Coronary artery (tissue), 2 donors: ENCODE results near the gene KLF3.

Experiments used
- DNase-seq: peaks from one replicate; pipeline ENCODE4 v3.0.0-alpha.2; 2017; ENCODE audit warnings: low spot score
- H3K27ac ChIP-seq, 2 donors: fragments of 200-600 bp; sonication (generic); one replicate each; pipeline ENCODE4 v1.5.1; 2016 to 2019
- H3K4me3 ChIP-seq: fragments of 200-600 bp; sonication (generic); 2 replicates; pipeline ENCODE4 v1.5.1; 2016; ENCODE audit warnings: mild to moderate bottlenecking, moderate library complexity
- CTCF ChIP-seq: fragments of 200-600 bp; sonication (generic); IDR thresholded peaks from one replicate; pipeline ENCODE4 v1.5.1; 2019; ENCODE audit warnings: antibody characterized with exemption

KLF3 gene

GRCh38 chr4:38674258-38675144, 10.5 kb downstream of the KLF3 start:
- Histone ChIP-seq H3K27ac (peak overlapping the region; percentile 81 to 82), H3K4me3 (peak overlapping the region; percentile 56)
- no peak for DNase-seq
- TF ChIP-seq CTCF = no peak

- H3K27ac ChIP-seq = peak overlapping the region; percentile 81 to 82
- no peak for DNase-seq
- TF ChIP-seq CTCF = peak; percentile 94
- peak overlapping the region; percentile 56 for H3K4me3 ChIP-seq
Measured at GRCh38 chr4:38675146-38676121, 11.4 kb downstream of the KLF3 start.

DNA sequence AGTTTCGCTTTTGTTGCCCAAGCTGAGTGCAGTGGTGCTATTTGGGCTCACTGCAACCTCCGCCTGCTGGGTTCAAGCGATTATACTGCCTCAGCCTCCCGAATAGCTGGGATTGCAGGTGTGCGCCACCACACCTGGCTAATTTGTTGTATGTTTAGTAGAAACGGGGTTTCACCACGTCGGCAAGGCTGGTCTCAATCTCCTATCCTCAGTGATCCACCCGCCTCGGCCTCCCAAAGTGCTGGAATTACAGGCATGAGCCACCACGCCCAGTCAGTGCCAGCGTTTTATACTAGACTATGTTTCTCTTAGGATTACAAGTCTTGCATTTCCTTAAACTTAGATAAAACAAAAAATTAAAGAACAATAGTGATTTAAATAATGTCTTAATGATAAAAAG, 13.0 kb downstream of the KLF3 start:
- H3K4me3 ChIP-seq = no peak overlapping the region
- no peak for TF ChIP-seq CTCF
- no peak overlapping the region for H3K27ac ChIP-seq
- no peak for DNase-seq

GRCh38 chr4:38677441-38677840, 13.4 kb downstream of the KLF3 start:
- no peak for TF ChIP-seq CTCF
- DNase-seq = no peak
- H3K27ac ChIP-seq = peak overlapping the region in 1 of 2 donors; percentile 13

GRCh38 chr4:38678078-38678477, 14.1 kb downstream of the KLF3 start:
- no peak for TF ChIP-seq CTCF
- DNase-seq = no peak
- H3K27ac ChIP-seq = peak overlapping the region in 1 of 2 donors; percentile 13
- no peak overlapping the region for H3K4me3 ChIP-seq

More at GRCh38 chr4:38677441-38677840, 13.4 kb downstream of the KLF3 start:
- no peak overlapping the region for H3K4me3 ChIP-seq

DNA sequence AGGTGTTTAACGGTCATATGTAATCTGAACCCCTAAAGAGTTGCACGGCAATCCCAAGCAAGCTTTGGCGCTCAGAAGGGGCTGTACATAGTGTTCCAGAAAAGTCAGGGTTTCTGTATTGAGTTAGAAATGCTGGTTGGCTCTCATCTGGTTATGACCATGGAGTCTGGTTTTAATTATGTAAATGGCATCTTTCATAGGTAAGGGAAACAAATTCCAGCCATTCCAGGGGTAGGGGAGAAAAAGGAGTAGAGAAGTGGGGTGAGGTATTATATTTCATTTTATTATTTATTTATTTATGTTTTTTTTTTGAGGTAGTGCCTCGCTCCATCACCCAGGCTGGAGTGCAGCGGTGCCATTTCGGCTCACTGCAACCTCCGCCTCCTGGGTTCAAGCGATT, 15.9 kb downstream of the KLF3 start:
- no peak for TF ChIP-seq CTCF
- H3K27ac ChIP-seq = no peak overlapping the region
- no peak overlapping the region for H3K4me3 ChIP-seq
- no peak for DNase-seq
